ENCODE results near the gene RNF31. TPM values are rescaled to one million over a fixed set of nuclear protein-coding genes. Genes with fewer than 3 reads are reported as not detected.

Gene RNF31
- total and polyA plus RNA-seq, 2 donors (not counting 3 experiments of a cell fraction or from before 2014, with no cell fraction given) = 32.3 to 69.7 TPM

DNA sequence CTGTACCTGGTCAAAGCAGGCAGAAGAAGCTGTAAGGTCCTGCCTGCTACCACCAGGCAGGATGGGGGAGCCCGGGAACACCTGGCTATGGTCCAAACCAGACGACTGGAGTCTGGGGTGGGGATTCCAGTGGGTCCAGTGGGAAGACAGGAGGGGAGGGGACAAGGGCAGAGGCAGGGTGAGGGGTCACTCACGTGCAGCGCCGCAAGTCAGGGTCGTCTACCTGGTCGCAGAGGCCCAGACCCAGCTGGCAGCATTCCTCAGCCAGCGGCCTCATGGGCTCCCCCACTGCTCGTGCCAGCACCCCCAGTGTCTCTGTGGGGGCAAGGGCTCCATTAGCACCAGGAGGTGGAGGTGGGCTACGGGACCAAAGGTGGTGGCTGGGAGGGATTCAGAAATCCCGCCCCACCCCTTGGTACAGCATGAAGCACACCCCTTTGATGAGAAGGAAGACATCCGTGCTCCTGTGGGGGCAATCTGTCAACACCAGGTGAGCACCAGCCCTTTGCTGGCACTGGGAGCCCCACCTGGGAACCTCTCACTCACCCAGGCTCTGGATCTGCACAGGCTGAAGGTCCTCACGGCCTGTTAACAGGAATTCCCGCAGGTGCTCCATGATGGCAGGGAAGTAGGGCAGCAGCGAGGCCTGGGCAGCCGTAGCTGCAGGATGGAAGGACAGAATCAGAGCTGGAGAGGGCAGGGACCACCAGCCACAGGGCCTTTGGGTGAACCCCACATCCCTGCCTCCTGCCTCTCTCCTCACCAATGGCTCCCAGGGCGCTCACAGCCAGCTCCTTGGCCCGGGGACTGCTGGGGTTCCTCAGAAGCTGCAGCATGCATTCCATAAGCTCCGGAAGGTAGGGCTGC lies 37.0 kb downstream of the RNF31 start:
- dilution Hi-C loops (cut with MboI; ENCODE audit: extremely low pct_ligation_motif_present, low sequenced_read_pairs) (no loop called here), intact Hi-C loops (cut with micrococcal nuclease) (no loop called here)
- POLR2A ChIA-PET = interaction anchor here (1.2 kb wide), 1 partner anchor 24 kb away, joined by 3 read pairs; the partner anchor contains the start of gene IRF9
- H3K4me2 ChIP-seq (ENCODE audit: insufficient read depth, low read length) = no peak overlapping the region
- no peak overlapping the region for H3K27ac ChIP-seq (ENCODE audit: insufficient read depth, low read depth, low read length)
- no peak for TF ChIP-seq POLR2AphosphoS5 (IDR thresholded peaks at IDR 0.05; ENCODE audit: insufficient read depth, low read depth, low read length)
- TF ChIP-seq MYC (IDR thresholded peaks at IDR 0.05; ENCODE audit: low read depth, low read length) = no peak
- TF ChIP-seq, protein P1, sequence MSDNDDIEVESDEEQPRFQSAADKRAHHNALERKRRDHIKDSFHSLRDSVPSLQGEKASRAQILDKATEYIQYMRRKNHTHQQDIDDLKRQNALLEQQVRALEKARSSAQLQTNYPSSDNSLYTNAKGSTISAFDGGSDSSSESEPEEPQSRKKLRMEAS (IDR thresholded peaks at IDR 0.05; ENCODE audit: insufficient read depth, insufficient read length) = no peak
- no peak for TF ChIP-seq POLR2A (IDR thresholded peaks at IDR 0.05; ENCODE audit: low read depth, low read length)
- no peak overlapping the region for H2AFZ ChIP-seq (ENCODE audit: low read depth, low read length)
- no TSS peak for BruUV-seq (replicated peaks)
- FAIRE-seq (no peak), DNase-seq (ENCODE audit: low read depth, low spot score) (no peak)
- no peaks in the 10 kb centered on the region for H3K27me3 ChIP-seq (ENCODE audit: control insufficient read depth in 2 of 2, insufficient read depth in 2 of 2, low read length in 2 of 2)
- peaks cover 0 to 36% of the 10 kb centered on the region in 2 experiments for H3K36me3 ChIP-seq (ENCODE audit: control insufficient read depth in 2 of 2, extremely low read depth in 1 of 2, insufficient read depth in 2 of 2, low read length in 2 of 2)
- peaks cover 6% of the 10 kb centered on the region for H3K4me1 ChIP-seq (ENCODE audit: control insufficient read depth, extremely low read depth, insufficient read depth, low read length)
- CTCF ChIA-PET = no interaction called here
- no peak overlapping the region for H3K4me3 ChIP-seq (replicated peaks in 1 of 3; ENCODE audit: insufficient read depth in 1 of 3, low read depth in 1 of 3, low read length in 3 of 3)
- peaks cover 5% of the 10 kb centered on the region for H3K79me2 ChIP-seq (ENCODE audit: control insufficient read depth, insufficient read depth, low read length)
- H3K9me3 ChIP-seq (replicated peaks; ENCODE audit: control insufficient read depth, insufficient read depth, low read length) = no peaks in the 10 kb centered on the region
- no peaks in the 10 kb centered on the region for H3K9me1 ChIP-seq (replicated peaks; ENCODE audit: control insufficient read depth, extremely low read depth, insufficient read depth, low read length)
- H4K20me1 ChIP-seq (replicated peaks; ENCODE audit: control insufficient read depth, extremely low read depth, insufficient read depth, low read length) = no peaks in the 10 kb centered on the region
- H3K9ac ChIP-seq (replicated peaks; ENCODE audit: extremely low read depth, insufficient read depth, low read length) = no peak overlapping the region

DNA sequence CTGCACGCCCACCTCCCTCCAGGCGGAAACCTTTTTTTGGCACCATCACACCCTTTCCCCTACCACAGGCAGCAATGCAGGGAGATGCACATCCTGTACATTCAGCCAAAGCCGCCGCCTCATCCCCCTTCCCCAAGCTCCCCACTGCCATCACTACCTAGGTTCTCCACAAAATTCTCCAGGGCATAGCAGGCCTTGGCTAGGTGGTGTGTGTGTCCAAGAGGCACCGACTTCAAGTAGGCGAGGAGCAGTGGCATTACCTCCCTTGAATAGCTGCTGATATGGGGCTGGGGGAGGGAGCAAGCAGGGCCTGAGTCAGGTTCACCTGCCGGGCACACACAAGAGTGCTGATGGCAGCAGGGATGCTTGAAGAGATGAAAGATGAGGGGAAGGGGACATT lies 37.7 kb downstream of the RNF31 start:
- CTCF ChIA-PET = interaction anchor here (0.9 to 1.2 kb wide), 3 partner anchors 24 to 111 kb away, joined by 3 read pairs; partner anchors contain the start of gene IRF9
- Histone ChIP-seq H3K9me3 (replicated peaks; ENCODE audit: control insufficient read depth, insufficient read depth, low read length) (no peaks in the 10 kb centered on the region), H3K36me3 (ENCODE audit: control insufficient read depth in 2 of 2, extremely low read depth in 1 of 2, insufficient read depth in 2 of 2, low read length in 2 of 2) (peaks cover 0 to 30% of the 10 kb centered on the region in 2 experiments), H3K79me2 (ENCODE audit: control insufficient read depth, insufficient read depth, low read length) (peaks cover 5% of the 10 kb centered on the region), H3K9me1 (replicated peaks; ENCODE audit: control insufficient read depth, extremely low read depth, insufficient read depth, low read length) (no peaks in the 10 kb centered on the region), H3K27me3 (ENCODE audit: control insufficient read depth in 2 of 2, insufficient read depth in 2 of 2, low read length in 2 of 2) (no peaks in the 10 kb centered on the region), H4K20me1 (replicated peaks; ENCODE audit: control insufficient read depth, extremely low read depth, insufficient read depth, low read length) (no peaks in the 10 kb centered on the region), H3K4me1 (ENCODE audit: control insufficient read depth, extremely low read depth, insufficient read depth, low read length) (peaks cover 6% of the 10 kb centered on the region), H3K4me3 (replicated peaks in 1 of 3; ENCODE audit: insufficient read depth in 1 of 3, low read depth in 1 of 3, low read length in 3 of 3) (no peak overlapping the region), H3K27ac (ENCODE audit: insufficient read depth, low read depth, low read length) (no peak overlapping the region), H2AFZ (ENCODE audit: low read depth, low read length) (no peak overlapping the region), H3K4me2 (ENCODE audit: insufficient read depth, low read length) (no peak overlapping the region), H3K9ac (replicated peaks; ENCODE audit: extremely low read depth, insufficient read depth, low read length) (no peak overlapping the region)
- DNase-seq (ENCODE audit: low read depth, low spot score) (no peak), FAIRE-seq (no peak)
- POLR2A ChIA-PET = interaction anchor here (1.2 kb wide), 1 partner anchor 24 kb away, joined by 3 read pairs; the partner anchor contains the start of gene IRF9
- TF ChIP-seq GATA2 (IDR thresholded peaks at IDR 0.05; ENCODE audit: insufficient read depth, insufficient read length, low read depth, low read length) (no peak), JUN (IDR thresholded peaks at IDR 0.05; ENCODE audit: borderline replicate concordance, insufficient read depth, insufficient read length, low read depth) (no peak), POLR2A (IDR thresholded peaks at IDR 0.05; ENCODE audit: low read depth, low read length) (no peak), FOS (IDR thresholded peaks at IDR 0.05; ENCODE audit: borderline replicate concordance, insufficient read depth, low read length) (no peak), MYC (IDR thresholded peaks at IDR 0.05; ENCODE audit: low read depth, low read length) (no peak), POLR2AphosphoS5 (IDR thresholded peaks at IDR 0.05; ENCODE audit: insufficient read depth, low read depth, low read length) (no peak), EZH2 (IDR thresholded peaks at IDR 0.05; ENCODE audit: borderline replicate concordance, low read depth, low read length, severe bottlenecking) (no peak)
- TF ChIP-seq, protein P2, sequence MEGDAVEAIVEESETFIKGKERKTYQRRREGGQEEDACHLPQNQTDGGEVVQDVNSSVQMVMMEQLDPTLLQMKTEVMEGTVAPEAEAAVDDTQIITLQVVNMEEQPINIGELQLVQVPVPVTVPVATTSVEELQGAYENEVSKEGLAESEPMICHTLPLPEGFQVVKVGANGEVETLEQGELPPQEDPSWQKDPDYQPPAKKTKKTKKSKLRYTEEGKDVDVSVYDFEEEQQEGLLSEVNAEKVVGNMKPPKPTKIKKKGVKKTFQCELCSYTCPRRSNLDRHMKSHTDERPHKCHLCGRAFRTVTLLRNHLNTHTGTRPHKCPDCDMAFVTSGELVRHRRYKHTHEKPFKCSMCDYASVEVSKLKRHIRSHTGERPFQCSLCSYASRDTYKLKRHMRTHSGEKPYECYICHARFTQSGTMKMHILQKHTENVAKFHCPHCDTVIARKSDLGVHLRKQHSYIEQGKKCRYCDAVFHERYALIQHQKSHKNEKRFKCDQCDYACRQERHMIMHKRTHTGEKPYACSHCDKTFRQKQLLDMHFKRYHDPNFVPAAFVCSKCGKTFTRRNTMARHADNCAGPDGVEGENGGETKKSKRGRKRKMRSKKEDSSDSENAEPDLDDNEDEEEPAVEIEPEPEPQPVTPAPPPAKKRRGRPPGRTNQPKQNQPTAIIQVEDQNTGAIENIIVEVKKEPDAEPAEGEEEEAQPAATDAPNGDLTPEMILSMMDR (IDR thresholded peaks at IDR 0.05; ENCODE audit: extremely low read depth in 1 of 2, insufficient read depth in 1 of 2, low read depth in 1 of 2, low read length in 2 of 2) = no peak
- TF ChIP-seq, protein P1 (IDR thresholded peaks at IDR 0.05; ENCODE audit: insufficient read depth, insufficient read length) = no peak
- intact Hi-C loops (cut with micrococcal nuclease) = no loop called here
- BruUV-seq (replicated peaks) = no TSS peak
- dilution Hi-C loops (cut with MboI; ENCODE audit: extremely low pct_ligation_motif_present, low sequenced_read_pairs) = no loop called here
